GM19035 (cell line): ENCODE data around the gene ACBD4.

Source experiments
- ATAC-seq: cut with Tn5 transposase; IDR thresholded peaks from one replicate; pipeline ENCODE4 v1.9.1; 2021; ENCODE audit not compliant: unreplicated experiment

Gene ACBD4

GRCh38 chr17:45150911-45151809, 15.7 kb downstream of the ACBD4 start:
- ATAC-seq, result no peak

- no peak for ATAC-seq
These were observed 19.5 kb downstream of the ACBD4 start for GRCh38 chr17:45155029-45155428.

- no peak for ATAC-seq
These were observed 20.0 kb downstream of the ACBD4 start for GRCh38 chr17:45155483-45155882.

GRCh38 chr17:45156242-45156641, 20.8 kb downstream of the ACBD4 start:
- no peak for ATAC-seq

GRCh38 chr17:45160447-45161287, 25.2 kb downstream of the ACBD4 start:
- ATAC-seq, result peak; percentile 31

GRCh38 chr17:45161288-45162024, 26.0 kb downstream of the ACBD4 start, which contains the start of gene HEXIM2:
TSS of gene HEXIM2 (plus strand) at chr17:45161875. CDS start at chr17:45162794, 919 bp downstream.
- peak; percentile 90 for ATAC-seq

GRCh38 chr17:45162025-45162687, 26.7 kb downstream of the ACBD4 start:
- ATAC-seq, result no peak

- no peak for ATAC-seq
These were observed 29.3 kb downstream of the ACBD4 start for GRCh38 chr17:45164734-45165269.

- no peak for ATAC-seq
These were observed 33.7 kb downstream of the ACBD4 start for GRCh38 chr17:45168991-45169752.

GRCh38 chr17:45170280-45170930, 34.9 kb downstream of the ACBD4 start:
- no peak for ATAC-seq

- no peak for ATAC-seq
These were observed 35.4 kb downstream of the ACBD4 start for GRCh38 chr17:45170931-45171337.

GRCh38 chr17:45171338-45172231, 36.1 kb downstream of the ACBD4 start:
- ATAC-seq, result no peak

GRCh38 chr17:45172232-45172540, 36.7 kb downstream of the ACBD4 start:
- ATAC-seq, result no peak

GRCh38 chr17:45172541-45173286, 37.2 kb downstream of the ACBD4 start:
- no peak for ATAC-seq

- no peak for ATAC-seq
These were observed 40.2 kb downstream of the ACBD4 start for GRCh38 chr17:45175759-45176115.

GRCh38 chr17:45177563-45177962, 42.1 kb downstream of the ACBD4 start:
- ATAC-seq, result no peak

GRCh38 chr17:45184144-45184543, 48.7 kb downstream of the ACBD4 start:
- ATAC-seq, result no peak
